HepG2 (cell line): ENCODE data around the gene GGA1. TPM values are rescaled to one million over a fixed set of nuclear protein-coding genes. Genes with fewer than 3 reads are reported as not detected.

Experiments
- ADNP ChIP-seq: sonication (generic); formaldehyde crosslinking; IDR thresholded peaks from 2 replicates; pipeline ENCODE4 v1.4.0; 2020; ENCODE audit warnings: missing genetic modification reagents
- ARNTL ChIP-seq: sonication (generic); formaldehyde crosslinking; IDR thresholded peaks from 2 replicates; pipeline ENCODE4 v1.4.0; 2020; ENCODE audit warnings: mild to moderate bottlenecking, missing genetic modification reagents
- HCFC1 ChIP-seq: fragments of 150-350 bp; IDR thresholded peaks from 2 replicates; pipeline ENCODE4 v1.6.1; 2014; ENCODE audit warnings: low read depth, low read length
- ISX ChIP-seq: sonication (generic); formaldehyde crosslinking; conservative IDR thresholded peaks from 2 replicates; pipeline ENCODE4 v1.5.0; 2020; ENCODE audit warnings: missing genetic modification reagents
- MTA3 ChIP-seq: sonication (generic); formaldehyde crosslinking; IDR thresholded peaks from 2 replicates; pipeline ENCODE4 v1.4.0; 2020; ENCODE audit warnings: missing genetic modification reagents
- SNRNP70 ChIP-seq: fragments of 200-400 bp; formaldehyde crosslinking; IDR thresholded peaks from 2 replicates; pipeline ENCODE4 v1.6.1; 2017; ENCODE audit warnings: mild to moderate bottlenecking, low read depth, low read length, moderate library complexity
- SRF ChIP-seq: IDR thresholded peaks from 2 replicates; pipeline ENCODE4 v1.6.1; 2011; ENCODE audit warnings: mild to moderate bottlenecking, low read depth, low read length, moderate library complexity
- TP53 ChIP-seq: sonication (generic); formaldehyde crosslinking; conservative IDR thresholded peaks from 2 replicates; pipeline ENCODE4 v1.4.0; 2020; ENCODE audit warnings: missing genetic modification reagents
- WIZ ChIP-seq: sonication (generic); formaldehyde crosslinking; IDR thresholded peaks from 2 replicates; pipeline ENCODE4 v1.5.1; 2020; ENCODE audit warnings: mild to moderate bottlenecking, missing genetic modification reagents
- ZBTB38 ChIP-seq: sonication (generic); formaldehyde crosslinking; IDR thresholded peaks from 2 replicates; pipeline ENCODE4 v1.5.1; 2020; ENCODE audit warnings: mild to moderate bottlenecking, missing genetic modification reagents
- ZFP36L2 ChIP-seq: sonication (generic); formaldehyde crosslinking; IDR thresholded peaks from 2 replicates; pipeline ENCODE4 v1.4.0; 2020; ENCODE audit warnings: missing genetic modification reagents
- ZNF383 ChIP-seq: sonication (generic); formaldehyde crosslinking; IDR thresholded peaks from 2 replicates; pipeline ENCODE4 v1.4.0; 2020; ENCODE audit warnings: missing genetic modification reagents, mild to moderate bottlenecking, borderline replicate concordance
- ZNF782 ChIP-seq: sonication (generic); formaldehyde crosslinking; IDR thresholded peaks from 2 replicates; pipeline ENCODE4 v1.4.0; 2020; ENCODE audit warnings: missing genetic modification reagents, mild to moderate bottlenecking, borderline replicate concordance
- ZSCAN31 ChIP-seq: sonication (generic); formaldehyde crosslinking; IDR thresholded peaks from 2 replicates; pipeline ENCODE4 v1.5.0; 2020; ENCODE audit warnings: low read depth, mild to moderate bottlenecking, missing genetic modification reagents
- polyA plus RNA-seq, 8 experiments: library from polyadenylated mRNA; depleted of rRNA in 3 of 8; stranded (reverse) in 7 of 8; unstranded in 1 of 8; fragments of >200 nt; fragmentation: Illumina TruSeq in 4 of 8; extraction: Trizol in 4 of 8; gene quantifications; 2 replicates each; pipeline versions ENCODE4 v1.2.1 to v1.2.3, GENCODE V29; 2011 to 2016; ENCODE audit warnings: low read depth in 4 of 8, missing spikeins in 1 of 8, mixed read lengths in 1 of 8; ENCODE audit not compliant: insufficient read depth in 1 of 8
- total RNA-seq, 5 experiments: library from RNA; depleted of rRNA; stranded (reverse); fragments of >200 nt; fragmentation: Illumina TruSeq; extraction: Trizol; gene quantifications; 2 replicates each; pipeline ENCODE4 v1.2.3, GENCODE V29; 2016; ENCODE audit warnings: low read depth in 1 of 5
- TF ChIP-seq, protein P1 (sequence below): sonication (generic); formaldehyde crosslinking; IDR thresholded peaks from 2 replicates; pipeline ENCODE4 v1.5.1; 2020; ENCODE audit warnings: missing genetic modification reagents, mild to moderate bottlenecking, borderline replicate concordance
- TF ChIP-seq, protein P2 (sequence below): sonication (generic); formaldehyde crosslinking; IDR thresholded peaks from 2 replicates; pipeline ENCODE4 v1.8.1; 2023; ENCODE audit warnings: mild to moderate bottlenecking, moderate library complexity, missing genetic modification reagents
- TF ChIP-seq, protein P3 (sequence below): sonication (generic); formaldehyde crosslinking; IDR thresholded peaks from 2 replicates; pipeline ENCODE4 v1.4.0; 2020; ENCODE audit warnings: missing genetic modification reagents
- TF ChIP-seq, protein P4 (sequence below): sonication (generic); formaldehyde crosslinking; IDR thresholded peaks from 2 replicates; pipeline ENCODE4 v1.4.0; 2020; ENCODE audit warnings: missing genetic modification reagents, mild to moderate bottlenecking, borderline replicate concordance
- TF ChIP-seq, protein P5 (sequence below): sonication (generic); formaldehyde crosslinking; IDR thresholded peaks from 2 replicates; pipeline ENCODE4 v1.5.0; 2020; ENCODE audit warnings: missing genetic modification reagents

GGA1 gene
- total and polyA plus RNA-seq, 2 of the 13 experiments (the other 11 are each of a cell fraction or from before 2014, with no cell fraction given): 29.1 to 87.2 TPM

DNA sequence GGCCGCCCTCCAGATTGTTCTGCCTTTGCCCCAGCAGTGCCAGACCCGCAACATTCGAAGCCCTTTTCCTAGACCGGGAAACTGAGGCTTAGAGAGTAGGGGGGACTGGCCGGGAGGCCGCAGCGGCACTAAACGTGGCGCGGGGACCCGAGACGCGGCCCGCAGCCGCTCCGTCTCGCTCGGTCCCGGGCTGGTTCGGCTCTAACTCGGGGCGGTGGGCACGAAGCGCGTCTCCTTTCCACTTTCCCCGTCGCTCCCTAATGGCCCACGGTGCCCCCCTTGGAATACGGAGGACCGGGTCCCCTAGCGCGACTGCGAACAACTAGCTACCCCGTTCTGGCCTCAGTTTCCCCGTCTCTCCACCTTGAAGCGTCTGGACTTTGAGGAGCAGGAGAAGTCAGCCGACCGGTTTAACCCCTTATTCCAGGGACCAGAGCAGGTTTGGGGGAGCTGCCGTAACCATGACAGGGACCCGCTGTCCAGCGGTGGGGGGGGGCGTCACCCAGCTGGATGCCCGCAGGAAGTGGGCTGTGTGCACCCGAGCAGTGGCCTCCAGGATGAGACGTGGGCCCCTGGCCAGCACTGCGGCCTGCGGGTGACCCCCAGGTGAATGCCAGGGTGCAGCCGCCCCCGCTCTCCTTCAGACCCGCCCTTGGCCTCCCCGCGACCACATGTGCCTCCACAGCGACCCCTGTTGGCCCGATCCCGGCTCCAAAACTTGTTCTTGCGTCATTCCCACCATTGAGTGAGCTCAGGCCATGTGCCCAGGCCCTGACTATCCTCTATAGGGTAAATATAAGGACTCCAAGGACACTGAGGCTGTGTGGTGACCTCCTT is 47.2 kb upstream of the GGA1 start (continued):
- TF ChIP-seq, protein P1, sequence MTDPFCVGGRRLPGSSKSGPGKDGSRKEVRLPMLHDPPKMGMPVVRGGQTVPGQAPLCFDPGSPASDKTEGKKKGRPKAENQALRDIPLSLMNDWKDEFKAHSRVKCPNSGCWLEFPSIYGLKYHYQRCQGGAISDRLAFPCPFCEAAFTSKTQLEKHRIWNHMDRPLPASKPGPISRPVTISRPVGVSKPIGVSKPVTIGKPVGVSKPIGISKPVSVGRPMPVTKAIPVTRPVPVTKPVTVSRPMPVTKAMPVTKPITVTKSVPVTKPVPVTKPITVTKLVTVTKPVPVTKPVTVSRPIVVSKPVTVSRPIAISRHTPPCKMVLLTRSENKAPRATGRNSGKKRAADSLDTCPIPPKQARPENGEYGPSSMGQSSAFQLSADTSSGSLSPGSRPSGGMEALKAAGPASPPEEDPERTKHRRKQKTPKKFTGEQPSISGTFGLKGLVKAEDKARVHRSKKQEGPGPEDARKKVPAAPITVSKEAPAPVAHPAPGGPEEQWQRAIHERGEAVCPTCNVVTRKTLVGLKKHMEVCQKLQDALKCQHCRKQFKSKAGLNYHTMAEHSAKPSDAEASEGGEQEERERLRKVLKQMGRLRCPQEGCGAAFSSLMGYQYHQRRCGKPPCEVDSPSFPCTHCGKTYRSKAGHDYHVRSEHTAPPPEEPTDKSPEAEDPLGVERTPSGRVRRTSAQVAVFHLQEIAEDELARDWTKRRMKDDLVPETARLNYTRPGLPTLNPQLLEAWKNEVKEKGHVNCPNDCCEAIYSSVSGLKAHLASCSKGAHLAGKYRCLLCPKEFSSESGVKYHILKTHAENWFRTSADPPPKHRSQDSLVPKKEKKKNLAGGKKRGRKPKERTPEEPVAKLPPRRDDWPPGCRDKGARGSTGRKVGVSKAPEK (CRISPR knock-in tag): no peak
- TF ChIP-seq SNRNP70 (no peak), ARNTL (CRISPR knock-in tag) (peak; percentile 84), MTA3 (CRISPR knock-in tag) (no peak), SRF (0 out of 2 replicates have a peak, but pooled peaks have one; percentile 58), ADNP (CRISPR knock-in tag) (no peak), ZFP36L2 (0 out of 2 replicates have a peak, but pooled peaks have one; percentile 29), ZBTB38 (CRISPR knock-in tag) (peak; percentile 30; the same call in 1 of the 2 replicates), WIZ (CRISPR knock-in tag) (peak; percentile 73), ZNF782 (no peak), HCFC1 (no peak), ISX (CRISPR knock-in tag) (0 out of 2 replicates have a peak, but pooled peaks have one; percentile 40), ZNF383 (CRISPR knock-in tag) (no peak), TP53 (peak; percentile 70; the same call in 1 of the 2 replicates), ZSCAN31 (CRISPR knock-in tag) (no peak)
- TF ChIP-seq, protein P2, sequence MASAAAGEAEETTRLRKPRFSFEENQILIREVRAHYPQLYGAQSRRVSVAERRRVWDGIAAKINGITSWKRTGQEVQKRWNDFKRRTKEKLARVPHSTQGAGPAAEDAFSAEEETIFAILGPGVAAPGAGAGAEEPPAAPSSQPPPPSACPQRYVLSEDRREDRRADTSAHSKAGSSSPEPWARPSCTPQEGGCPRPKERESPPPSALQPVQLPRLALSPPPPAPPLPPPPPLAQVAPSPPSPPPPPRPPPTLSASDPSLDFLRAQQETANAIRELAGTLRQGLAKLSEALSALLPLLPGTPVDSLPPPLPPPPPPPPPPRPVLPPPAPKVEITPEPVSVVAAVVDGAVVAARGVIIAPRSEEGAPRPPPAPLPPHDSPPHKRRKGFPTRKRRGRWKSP (CRISPR knock-in tag): peak; percentile 71
- TF ChIP-seq, protein P3, sequence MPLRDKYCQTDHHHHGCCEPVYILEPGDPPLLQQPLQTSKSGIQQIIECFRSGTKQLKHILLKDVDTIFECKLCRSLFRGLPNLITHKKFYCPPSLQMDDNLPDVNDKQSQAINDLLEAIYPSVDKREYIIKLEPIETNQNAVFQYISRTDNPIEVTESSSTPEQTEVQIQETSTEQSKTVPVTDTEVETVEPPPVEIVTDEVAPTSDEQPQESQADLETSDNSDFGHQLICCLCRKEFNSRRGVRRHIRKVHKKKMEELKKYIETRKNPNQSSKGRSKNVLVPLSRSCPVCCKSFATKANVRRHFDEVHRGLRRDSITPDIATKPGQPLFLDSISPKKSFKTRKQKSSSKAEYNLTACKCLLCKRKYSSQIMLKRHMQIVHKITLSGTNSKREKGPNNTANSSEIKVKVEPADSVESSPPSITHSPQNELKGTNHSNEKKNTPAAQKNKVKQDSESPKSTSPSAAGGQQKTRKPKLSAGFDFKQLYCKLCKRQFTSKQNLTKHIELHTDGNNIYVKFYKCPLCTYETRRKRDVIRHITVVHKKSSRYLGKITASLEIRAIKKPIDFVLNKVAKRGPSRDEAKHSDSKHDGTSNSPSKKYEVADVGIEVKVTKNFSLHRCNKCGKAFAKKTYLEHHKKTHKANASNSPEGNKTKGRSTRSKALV: 0 out of 2 replicates have a peak, but pooled peaks have one; percentile 35
- TF ChIP-seq, protein P4, sequence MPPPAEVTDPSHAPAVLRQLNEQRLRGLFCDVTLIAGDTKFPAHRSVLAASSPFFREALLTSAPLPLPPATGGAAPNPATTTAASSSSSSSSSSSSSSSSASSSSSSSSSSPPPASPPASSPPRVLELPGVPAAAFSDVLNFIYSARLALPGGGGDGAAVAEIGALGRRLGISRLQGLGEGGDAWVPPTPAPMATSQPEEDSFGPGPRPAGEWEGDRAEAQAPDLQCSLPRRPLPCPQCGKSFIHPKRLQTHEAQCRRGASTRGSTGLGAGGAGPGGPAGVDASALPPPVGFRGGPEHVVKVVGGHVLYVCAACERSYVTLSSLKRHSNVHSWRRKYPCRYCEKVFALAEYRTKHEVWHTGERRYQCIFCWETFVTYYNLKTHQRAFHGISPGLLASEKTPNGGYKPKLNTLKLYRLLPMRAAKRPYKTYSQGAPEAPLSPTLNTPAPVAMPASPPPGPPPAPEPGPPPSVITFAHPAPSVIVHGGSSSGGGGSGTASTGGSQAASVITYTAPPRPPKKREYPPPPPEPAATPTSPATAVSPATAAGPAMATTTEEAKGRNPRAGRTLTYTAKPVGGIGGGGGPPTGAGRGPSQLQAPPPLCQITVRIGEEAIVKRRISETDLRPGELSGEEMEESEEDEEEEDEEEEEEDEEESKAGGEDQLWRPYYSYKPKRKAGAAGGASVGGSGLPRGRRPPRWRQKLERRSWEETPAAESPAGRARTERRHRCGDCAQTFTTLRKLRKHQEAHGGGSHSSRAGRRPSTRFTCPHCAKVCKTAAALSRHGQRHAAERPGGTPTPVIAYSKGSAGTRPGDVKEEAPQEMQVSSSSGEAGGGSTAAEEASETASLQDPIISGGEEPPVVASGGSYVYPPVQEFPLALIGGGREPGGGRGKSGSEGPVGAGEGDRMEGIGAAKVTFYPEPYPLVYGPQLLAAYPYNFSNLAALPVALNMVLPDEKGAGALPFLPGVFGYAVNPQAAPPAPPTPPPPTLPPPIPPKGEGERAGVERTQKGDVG (CRISPR knock-in tag): no peak
- TF ChIP-seq, protein P5, sequence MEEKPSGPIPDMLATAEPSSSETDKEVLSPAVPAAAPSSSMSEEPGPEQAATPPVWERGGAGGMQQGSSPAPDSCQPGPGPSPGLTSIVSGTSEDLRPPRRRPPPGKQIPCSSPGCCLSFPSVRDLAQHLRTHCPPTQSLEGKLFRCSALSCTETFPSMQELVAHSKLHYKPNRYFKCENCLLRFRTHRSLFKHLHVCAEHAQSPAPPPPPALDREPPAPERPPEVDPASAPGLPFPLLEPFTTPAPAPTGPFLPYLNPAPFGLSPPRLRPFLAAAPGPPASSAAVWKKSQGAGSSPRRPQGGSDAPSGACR (CRISPR knock-in tag): no peak; the same call in 1 of the 2 replicates
